ENCODE results near the gene ULBP2.
"Not testable (repeated sequence)": the region's sequence is repeated elsewhere in the genome, so short reads cannot be mapped to it uniquely, and the experiment has no call there.

The ULBP2 gene

GRCh38 chr6:149951626-149952025 is 9.8 kb downstream of the ULBP2 start:
- no peak for DNase-seq

GRCh38 chr6:149953390-149953789 is 11.6 kb downstream of the ULBP2 start:
- DNase-seq: not testable (repeated sequence)

- DNase-seq: not testable (repeated sequence)
Observed at GRCh38 chr6:149953934-149954327, 12.1 kb downstream of the ULBP2 start.

GRCh38 chr6:149954328-149954983 is 12.6 kb downstream of the ULBP2 start:
- DNase-seq: peak; percentile 3

- peak; percentile 10 for DNase-seq
Observed at GRCh38 chr6:149954984-149955653, 13.3 kb downstream of the ULBP2 start.

GRCh38 chr6:149955654-149956317 is 14.0 kb downstream of the ULBP2 start:
- not testable (repeated sequence) for DNase-seq

GRCh38 chr6:149958124-149958523 is 16.3 kb downstream of the ULBP2 start:
- peak; percentile 8 for DNase-seq

- DNase-seq: not testable (repeated sequence)
Observed at GRCh38 chr6:149959806-149960205, 18.0 kb downstream of the ULBP2 start.

GRCh38 chr6:149960488-149960887 is 18.7 kb downstream of the ULBP2 start:
- DNase-seq: peak; percentile 6

- peak; percentile 12 for DNase-seq
Observed at GRCh38 chr6:149961728-149962425, 20.1 kb downstream of the ULBP2 start.

GRCh38 chr6:149962461-149963211 is 20.8 kb downstream of the ULBP2 start:
- DNase-seq: peak; percentile 25

- peak; percentile 29 for DNase-seq
Observed at GRCh38 chr6:149963212-149963461, 21.3 kb downstream of the ULBP2 start.

GRCh38 chr6:149963462-149964307 is 21.9 kb downstream of the ULBP2 start, which contains the start of gene ULBP1:
Gene ULBP1, plus strand, starts transcription at chr6:149963943. Its CDS starts 107 bp downstream, at chr6:149964050.
- DNase-seq: peak; percentile 90

- DNase-seq: peak; percentile 39
Observed at GRCh38 chr6:149964308-149965193, 22.7 kb downstream of the ULBP2 start.

- DNase-seq: peak; percentile 44
Observed at GRCh38 chr6:149965194-149966020, 23.6 kb downstream of the ULBP2 start.

- peak; percentile 9 for DNase-seq
Observed at GRCh38 chr6:149966319-149966718, 24.5 kb downstream of the ULBP2 start.

GRCh38 chr6:149967591-149967990 is 25.8 kb downstream of the ULBP2 start:
- no peak for DNase-seq

GRCh38 chr6:149967999-149968398 is 26.2 kb downstream of the ULBP2 start:
- DNase-seq: peak; percentile 5

- DNase-seq: not testable (repeated sequence)
Observed at GRCh38 chr6:149968909-149969308, 27.1 kb downstream of the ULBP2 start.

- DNase-seq: peak; percentile 3
Observed at GRCh38 chr6:149969635-149970034, 27.8 kb downstream of the ULBP2 start.
